Right lung (tissue), 10 donors: ENCODE measurements around the gene GLTPD2. TPM values are rescaled to one million over a fixed set of nuclear protein-coding genes. Genes with fewer than 3 reads are reported as not detected.
A peak's percentile ranks its signal among the peaks of the same experiment; 100 is the strongest.

ENCODE experiments used
- DNase-seq, 2 donors: peaks; one replicate each; pipeline ENCODE4 v3.0.0-alpha.2; 2013
- long read RNA-seq, 8 donors: transcript quantifications; one replicate each; lab custom pipeline, GENCODE V29; 2026
- polyA plus RNA-seq, 5 donors: library from polyadenylated mRNA; unstranded; fragments of 120-200 nt; gene quantifications; one replicate each; pipeline versions ENCODE4 v1.2.1 to v1.2.3, GENCODE V29; 2013; ENCODE audit warnings: inconsistent platforms in 1 of 5, low replicate concordance in 1 of 5; ENCODE audit not compliant: insufficient read length in 5 of 5, insufficient read depth in 1 of 5

The GLTPD2 gene
- polyA plus RNA-seq: 1 to 10 TPM in 3 of 5 donors, under 1 TPM in 2; 0.64 to 1.7 (median 1.0) TPM
- long read RNA-seq, donor 1: 0 reads
- long read RNA-seq, donor 2: 0 reads
- long read RNA-seq, donor 3: 0 reads
- long read RNA-seq, donor 4: 0 reads
- long read RNA-seq, donor 5: 0 reads
- long read RNA-seq, donor 6, partial matches to known transcripts: 0 of 1 reads
- long read RNA-seq, donor 6, other reads (novel, unspliced or antisense): 0 of 1 reads
- long read RNA-seq, donor 7: 0 reads
- long read RNA-seq, donor 8: 0 reads

GRCh38 chr17:4788807-4789700 lies at the start of gene GLTPD2:
Gene GLTPD2 (plus strand): TSS chr17:4788964. CDS start chr17:4789012, 48 bp downstream.
- DNase-seq: no peak

GRCh38 chr17:4739122-4740024 lies 49.4 kb upstream of the GLTPD2 start, which contains the start of the genes CXCL16 and ZMYND15:
Gene CXCL16 (minus strand): TSS chr17:4739928. CDS start chr17:4739339, 589 bp downstream.
Gene ZMYND15 (plus strand): TSS chr17:4739833. CDS start chr17:4740549, 716 bp downstream.
- DNase-seq: peak; percentile 32 to 37

GRCh38 chr17:4740025-4740351 lies 48.8 kb upstream of the GLTPD2 start:
- no peak for DNase-seq

- no peak for DNase-seq
Measured at GRCh38 chr17:4740584-4740983, 48.2 kb upstream of the GLTPD2 start.

- DNase-seq: no peak
Measured at GRCh38 chr17:4741544-4741943, 47.2 kb upstream of the GLTPD2 start.

- no peak for DNase-seq
Measured at GRCh38 chr17:4742133-4742532, 46.6 kb upstream of the GLTPD2 start.

GRCh38 chr17:4742629-4743028 lies 46.1 kb upstream of the GLTPD2 start:
- no peak for DNase-seq

- DNase-seq: no peak
Measured at GRCh38 chr17:4743216-4743615, 45.5 kb upstream of the GLTPD2 start.

GRCh38 chr17:4743898-4744297 lies 44.9 kb upstream of the GLTPD2 start:
- no peak for DNase-seq

- DNase-seq: no peak
Measured at GRCh38 chr17:4744999-4745969, 43.5 kb upstream of the GLTPD2 start.

GRCh38 chr17:4747847-4748246 lies 40.9 kb upstream of the GLTPD2 start:
- DNase-seq: no peak

- DNase-seq: no peak
Measured at GRCh38 chr17:4748686-4749085, 40.1 kb upstream of the GLTPD2 start.

GRCh38 chr17:4750606-4751005 lies 38.2 kb upstream of the GLTPD2 start:
- no peak for DNase-seq

- no peak for DNase-seq
Measured at GRCh38 chr17:4751932-4752331, 36.8 kb upstream of the GLTPD2 start.

GRCh38 chr17:4753392-4753791 lies 35.4 kb upstream of the GLTPD2 start:
- no peak for DNase-seq

GRCh38 chr17:4759776-4760236 lies 29.0 kb upstream of the GLTPD2 start:
- DNase-seq: no peak

- DNase-seq: no peak
Measured at GRCh38 chr17:4764595-4764994, 24.2 kb upstream of the GLTPD2 start.

GRCh38 chr17:4766201-4766600 lies 22.6 kb upstream of the GLTPD2 start:
- DNase-seq: no peak

- DNase-seq: no peak
Measured at GRCh38 chr17:4766723-4767122, 22.0 kb upstream of the GLTPD2 start.

- no peak for DNase-seq
Measured at GRCh38 chr17:4768298-4768697, 20.5 kb upstream of the GLTPD2 start.

- no peak for DNase-seq
Measured at GRCh38 chr17:4769628-4770027, 19.1 kb upstream of the GLTPD2 start.
